SHP77 treated with DMSO at 0.1 percent for 48 hours (cell line): Measurements from ENCODE around the gene DPY30.

Source experiments
- DNase-seq: peaks from one replicate; lab custom pipeline; 2025; lab: John Stamatoyannopoulos, UW

DPY30 gene

GRCh38 chr2:32009516-32010256 lies 29.9 kb downstream of the DPY30 start:
- no peak for DNase-seq

- DNase-seq = no peak
These were observed 30.6 kb downstream of the DPY30 start for GRCh38 chr2:32008805-32009515.

- no peak for DNase-seq
These were observed 32.5 kb downstream of the DPY30 start for GRCh38 chr2:32007121-32007391.

- DNase-seq = no peak
These were observed 34.1 kb downstream of the DPY30 start for GRCh38 chr2:32005371-32005976.

GRCh38 chr2:32003791-32004190 lies 35.8 kb downstream of the DPY30 start:
- no peak for DNase-seq

- DNase-seq = no peak
These were observed 37.2 kb downstream of the DPY30 start for GRCh38 chr2:32002406-32002805.

GRCh38 chr2:31999438-31999837 lies 40.2 kb downstream of the DPY30 start:
- no peak for DNase-seq

GRCh38 chr2:31998731-31999383 lies 40.7 kb downstream of the DPY30 start:
- DNase-seq = no peak

- DNase-seq = no peak
These were observed 42.0 kb downstream of the DPY30 start for GRCh38 chr2:31997653-31998052.

- no peak for DNase-seq
These were observed 42.9 kb downstream of the DPY30 start for GRCh38 chr2:31996571-31997150.

GRCh38 chr2:31992934-31993333 lies 46.7 kb downstream of the DPY30 start:
- no peak for DNase-seq

- no peak for DNase-seq
These were observed 47.5 kb downstream of the DPY30 start for GRCh38 chr2:31992025-31992579.

GRCh38 chr2:31989946-31990345 lies 49.7 kb downstream of the DPY30 start:
- no peak for DNase-seq

GRCh38 chr2:31987454-31988220 lies 52.0 kb downstream of the DPY30 start:
- DNase-seq = no peak

- no peak for DNase-seq
These were observed 52.7 kb downstream of the DPY30 start for GRCh38 chr2:31986906-31987305.

GRCh38 chr2:31983762-31984467 lies 55.7 kb downstream of the DPY30 start:
- no peak for DNase-seq

GRCh38 chr2:31980674-31981356 lies 58.8 kb downstream of the DPY30 start:
- DNase-seq = peak; percentile 3

- no peak for DNase-seq
These were observed 59.6 kb downstream of the DPY30 start for GRCh38 chr2:31979956-31980355.

GRCh38 chr2:31979018-31979417 lies 60.6 kb downstream of the DPY30 start:
- no peak for DNase-seq

- no peak for DNase-seq
These were observed 61.2 kb downstream of the DPY30 start for GRCh38 chr2:31978436-31978835.
